ENCODE measurements around the gene PRKD1. TPM values are rescaled to one million over a fixed set of nuclear protein-coding genes. Genes with fewer than 3 reads are reported as not detected.

Gene PRKD1
- total RNA-seq, 1 donor from 2014 or later = 11.8 TPM

- intact Hi-C loops (cut with DNase I) = no loop called here
- no peak for DNase-seq (ENCODE audit: extremely low spot score in 2 of 2)
- Histone ChIP-seq H3K27ac (no peak overlapping the region), H3K4me3 (no peak overlapping the region), H3K9me3 (no peaks in the 10 kb centered on the region), H3K4me1 (no peaks in the 10 kb centered on the region), H3K36me3 (no peaks in the 10 kb centered on the region), H3K27me3 (no peaks in the 10 kb centered on the region)
- TF ChIP-seq CTCF (IDR thresholded peaks at IDR 0.05) = no peak
- no peak for TF ChIP-seq POLR2A (IDR thresholded peaks at IDR 0.05)
- no peak for TF ChIP-seq POLR2AphosphoS5 (IDR thresholded peaks at IDR 0.05; ENCODE audit: insufficient read depth in 1 of 2, low read depth in 1 of 2)
Measured at GRCh38 chr14:29853272-29853671, 74.4 kb downstream of the PRKD1 start.

GRCh38 chr14:29851397-29851796 is 76.2 kb downstream of the PRKD1 start:
- no peaks in the 10 kb centered on the region for H3K9me3 ChIP-seq
- no peaks in the 10 kb centered on the region for H3K4me1 ChIP-seq
- H3K27me3 ChIP-seq = no peaks in the 10 kb centered on the region
- intact Hi-C loops (cut with DNase I) = no loop called here
- H3K27ac ChIP-seq = no peak overlapping the region
- no peak for DNase-seq (ENCODE audit: extremely low spot score in 2 of 2)
- H3K4me3 ChIP-seq = no peak overlapping the region
- no peaks in the 10 kb centered on the region for H3K36me3 ChIP-seq
- TF ChIP-seq CTCF (IDR thresholded peaks at IDR 0.05) (no peak), POLR2A (IDR thresholded peaks at IDR 0.05) (no peak), POLR2AphosphoS5 (IDR thresholded peaks at IDR 0.05; ENCODE audit: insufficient read depth in 1 of 2, low read depth in 1 of 2) (no peak)

GRCh38 chr14:29847056-29847380 is 80.6 kb downstream of the PRKD1 start:
- TF ChIP-seq POLR2AphosphoS5 (IDR thresholded peaks at IDR 0.05; ENCODE audit: insufficient read depth in 1 of 2, low read depth in 1 of 2) (no peak), CTCF (IDR thresholded peaks at IDR 0.05) (no peak), POLR2A (IDR thresholded peaks at IDR 0.05) (no peak)
- H3K27me3 ChIP-seq = no peaks in the 10 kb centered on the region
- no peaks in the 10 kb centered on the region for H3K9me3 ChIP-seq
- intact Hi-C loops (cut with DNase I) = no loop called here
- H3K36me3 ChIP-seq = no peaks in the 10 kb centered on the region
- no peak overlapping the region for H3K4me3 ChIP-seq
- H3K27ac ChIP-seq = no peak overlapping the region
- H3K4me1 ChIP-seq = no peaks in the 10 kb centered on the region
- DNase-seq (ENCODE audit: extremely low spot score in 2 of 2) = no peak

GRCh38 chr14:29846339-29847055 is 81.2 kb downstream of the PRKD1 start:
- Histone ChIP-seq H3K36me3 (no peaks in the 10 kb centered on the region), H3K4me3 (no peak overlapping the region), H3K9me3 (no peaks in the 10 kb centered on the region), H3K27me3 (no peaks in the 10 kb centered on the region), H3K4me1 (no peaks in the 10 kb centered on the region), H3K27ac (no peak overlapping the region)
- no peak for DNase-seq (ENCODE audit: extremely low spot score in 2 of 2)
- intact Hi-C loops (cut with DNase I) = no loop called here
- TF ChIP-seq CTCF (IDR thresholded peaks at IDR 0.05) (no peak), POLR2A (IDR thresholded peaks at IDR 0.05) (no peak), POLR2AphosphoS5 (IDR thresholded peaks at IDR 0.05; ENCODE audit: insufficient read depth in 1 of 2, low read depth in 1 of 2) (no peak)

GRCh38 chr14:29843981-29844380 is 83.7 kb downstream of the PRKD1 start:
- Histone ChIP-seq H3K27ac (no peak overlapping the region), H3K4me1 (no peaks in the 10 kb centered on the region), H3K4me3 (no peak overlapping the region), H3K27me3 (no peaks in the 10 kb centered on the region), H3K36me3 (no peaks in the 10 kb centered on the region), H3K9me3 (peaks cover 12% of the 10 kb centered on the region)
- TF ChIP-seq POLR2AphosphoS5 (IDR thresholded peaks at IDR 0.05; ENCODE audit: insufficient read depth in 1 of 2, low read depth in 1 of 2) = no peak
- intact Hi-C loops (cut with DNase I) = no loop called here
- DNase-seq (ENCODE audit: extremely low spot score in 2 of 2) = no peak
